ENCODE results near the gene ASMT.

- TF ChIP-seq POLR2AphosphoS5 (IDR thresholded peaks at IDR 0.05), result no peak
- TF ChIP-seq, protein P1, sequence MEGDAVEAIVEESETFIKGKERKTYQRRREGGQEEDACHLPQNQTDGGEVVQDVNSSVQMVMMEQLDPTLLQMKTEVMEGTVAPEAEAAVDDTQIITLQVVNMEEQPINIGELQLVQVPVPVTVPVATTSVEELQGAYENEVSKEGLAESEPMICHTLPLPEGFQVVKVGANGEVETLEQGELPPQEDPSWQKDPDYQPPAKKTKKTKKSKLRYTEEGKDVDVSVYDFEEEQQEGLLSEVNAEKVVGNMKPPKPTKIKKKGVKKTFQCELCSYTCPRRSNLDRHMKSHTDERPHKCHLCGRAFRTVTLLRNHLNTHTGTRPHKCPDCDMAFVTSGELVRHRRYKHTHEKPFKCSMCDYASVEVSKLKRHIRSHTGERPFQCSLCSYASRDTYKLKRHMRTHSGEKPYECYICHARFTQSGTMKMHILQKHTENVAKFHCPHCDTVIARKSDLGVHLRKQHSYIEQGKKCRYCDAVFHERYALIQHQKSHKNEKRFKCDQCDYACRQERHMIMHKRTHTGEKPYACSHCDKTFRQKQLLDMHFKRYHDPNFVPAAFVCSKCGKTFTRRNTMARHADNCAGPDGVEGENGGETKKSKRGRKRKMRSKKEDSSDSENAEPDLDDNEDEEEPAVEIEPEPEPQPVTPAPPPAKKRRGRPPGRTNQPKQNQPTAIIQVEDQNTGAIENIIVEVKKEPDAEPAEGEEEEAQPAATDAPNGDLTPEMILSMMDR (IDR thresholded peaks at IDR 0.05), result no peak
Observed at GRCh38 chrX:1623691-1624090, 8.8 kb downstream of the ASMT start.
